Loucy (cell line): ENCODE data around the gene IGF2R.

Source experiments
- CTCF ChIP-seq: fragments of 200-600 bp; sonication (generic); conservative IDR thresholded peaks from 2 replicates; pipeline ENCODE4 v1.5.1; 2014; ENCODE audit warnings: mild to moderate bottlenecking, antibody characterized with exemption, low read length
- EZH2phosphoT487 ChIP-seq: fragments of 200-600 bp; IDR thresholded peaks from 2 replicates; pipeline ENCODE4 v1.6.1; 2018; ENCODE audit warnings: antibody characterized with exemption, mild to moderate bottlenecking, moderate library complexity, borderline replicate concordance

- TF ChIP-seq CTCF (no peak), EZH2phosphoT487 (no peak)
These were observed 170.6 kb downstream of the IGF2R start for GRCh38 chr6:160139420-160139851.
